Measurements from ENCODE around the gene RNF223. TPM values are rescaled to one million over a fixed set of nuclear protein-coding genes. Genes with fewer than 3 reads are reported as not detected.

RNF223 gene
- total RNA-seq, 1 donor from 2014 or later = not detected

GRCh38 chr1:1116701-1117468 is 42.8 kb upstream of the RNF223 start:
- TF ChIP-seq CTCF (conservative IDR thresholded peaks at IDR 0.05) = no peak
- no peak overlapping the region for H3K27ac Mint-ChIP-seq (ENCODE audit: unreplicated experiment)
- DNase-seq (ENCODE audit: low read depth, low spot score) = no peak
- H3K4me1 Mint-ChIP-seq = peaks cover 9% of the 10 kb centered on the region
- H3K36me3 Mint-ChIP-seq (ENCODE audit: low read depth) = peaks cover 11% of the 10 kb centered on the region
- peak overlapping the region; percentile 73 for H3K4me3 Mint-ChIP-seq
- H3K9me3 Mint-ChIP-seq = peaks cover 3% of the 10 kb centered on the region
- peaks cover 28% of the 10 kb centered on the region for H3K27me3 Mint-ChIP-seq (ENCODE audit: low read depth)

- DNase-seq (ENCODE audit: low read depth, low spot score) = peak; percentile 97
- H3K27me3 Mint-ChIP-seq (ENCODE audit: low read depth) = peaks cover 28% of the 10 kb centered on the region
- peaks cover 15% of the 10 kb centered on the region for H3K36me3 Mint-ChIP-seq (ENCODE audit: low read depth)
Observed at GRCh38 chr1:1115786-1116700, 41.9 kb upstream of the RNF223 start, which contains the start of gene C1orf159. C1orf159 (minus strand) TSS chr1:1116089; CDS start chr1:1091543, 24,546 bp downstream.

GRCh38 chr1:1115136-1115785 is 41.2 kb upstream of the RNF223 start:
- H3K27me3 Mint-ChIP-seq (ENCODE audit: low read depth) = peaks cover 28% of the 10 kb centered on the region
- H3K4me1 Mint-ChIP-seq = peaks cover 9% of the 10 kb centered on the region
- peaks cover 3% of the 10 kb centered on the region for H3K9me3 Mint-ChIP-seq
- no peak for DNase-seq (ENCODE audit: low read depth, low spot score)
- TF ChIP-seq CTCF (conservative IDR thresholded peaks at IDR 0.05) = no peak
- peak overlapping the region; percentile 35 for H3K27ac Mint-ChIP-seq (ENCODE audit: unreplicated experiment)
- H3K4me3 Mint-ChIP-seq = peak overlapping the region; percentile 89
- peaks cover 15% of the 10 kb centered on the region for H3K36me3 Mint-ChIP-seq (ENCODE audit: low read depth)

More at GRCh38 chr1:1115786-1116700, 41.9 kb upstream of the RNF223 start, which contains the start of gene C1orf159:
- TF ChIP-seq CTCF (conservative IDR thresholded peaks at IDR 0.05) = no peak
- H3K27ac Mint-ChIP-seq (ENCODE audit: unreplicated experiment) = peak within 1 kb of the TSS; percentile 35
- H3K9me3 Mint-ChIP-seq = peaks cover 3% of the 10 kb centered on the region
- peaks cover 9% of the 10 kb centered on the region for H3K4me1 Mint-ChIP-seq
- peak within 1 kb of the TSS; percentile 89 for H3K4me3 Mint-ChIP-seq

- Mint-ChIP-seq H3K27me3 (ENCODE audit: low read depth) (peaks cover 24% of the 10 kb centered on the region), H3K4me3 (peak overlapping the region; percentile 89), H3K27ac (ENCODE audit: unreplicated experiment) (no peak overlapping the region), H3K36me3 (ENCODE audit: low read depth) (peaks cover 17% of the 10 kb centered on the region), H3K9me3 (peaks cover 3% of the 10 kb centered on the region), H3K4me1 (peaks cover 9% of the 10 kb centered on the region)
- no peak for DNase-seq (ENCODE audit: low read depth, low spot score)
- no peak for TF ChIP-seq CTCF (conservative IDR thresholded peaks at IDR 0.05)
Observed at GRCh38 chr1:1114431-1114830, 40.3 kb upstream of the RNF223 start.

All from neural crest cell (in vitro differentiated cells).